ENCODE data around the gene ARRDC4.

Gene ARRDC4

GRCh38 chr15:97960364-97961066 is at the start of gene ARRDC4:
Gene ARRDC4 (plus strand): TSS chr15:97960703. CDS start chr15:97960862, 159 bp downstream.
- peak within 1 kb of the TSS; percentile 54 for H3K4me3 ChIP-seq (ENCODE audit: low read depth, low read length)
- in situ Hi-C loops (cut with HindIII; ENCODE audit: low sequenced_read_pairs): no loop called here
- DNase-seq (ENCODE audit: low read depth, low spot score): peak; percentile 100
- TF ChIP-seq CTCF (IDR thresholded peaks at IDR 0.05; ENCODE audit: low read depth, low read length): no peak

- DNase-seq (ENCODE audit: low read depth, low spot score): no peak
- TF ChIP-seq CTCF (IDR thresholded peaks at IDR 0.05; ENCODE audit: low read depth, low read length): no peak
- in situ Hi-C loops (cut with HindIII; ENCODE audit: low sequenced_read_pairs): no loop called here
- no peak overlapping the region for H3K4me3 ChIP-seq (ENCODE audit: low read depth, low read length)
Measured at GRCh38 chr15:97914711-97915110, 45.8 kb upstream of the ARRDC4 start.

GRCh38 chr15:97915261-97915660 is 45.2 kb upstream of the ARRDC4 start:
- TF ChIP-seq CTCF (IDR thresholded peaks at IDR 0.05; ENCODE audit: low read depth, low read length): no peak
- in situ Hi-C loops (cut with HindIII; ENCODE audit: low sequenced_read_pairs): no loop called here

GRCh38 chr15:97921296-97921865 is 39.1 kb upstream of the ARRDC4 start:
- in situ Hi-C loops (cut with HindIII; ENCODE audit: low sequenced_read_pairs): no loop called here
- no peak for TF ChIP-seq CTCF (IDR thresholded peaks at IDR 0.05; ENCODE audit: low read depth, low read length)
- no peak for DNase-seq (ENCODE audit: low read depth, low spot score)
- H3K4me3 ChIP-seq (ENCODE audit: low read depth, low read length): no peak overlapping the region

More at GRCh38 chr15:97915261-97915660, 45.2 kb upstream of the ARRDC4 start:
- no peak for DNase-seq (ENCODE audit: low read depth, low spot score)
- H3K4me3 ChIP-seq (ENCODE audit: low read depth, low read length): no peak overlapping the region

- no peak overlapping the region for H3K4me3 ChIP-seq (ENCODE audit: low read depth, low read length)
- in situ Hi-C loops (cut with HindIII; ENCODE audit: low sequenced_read_pairs): no loop called here
- DNase-seq (ENCODE audit: low read depth, low spot score): no peak
- no peak for TF ChIP-seq CTCF (IDR thresholded peaks at IDR 0.05; ENCODE audit: low read depth, low read length)
Measured at GRCh38 chr15:97929456-97930229, 30.9 kb upstream of the ARRDC4 start.

- no peak overlapping the region for H3K4me3 ChIP-seq (ENCODE audit: low read depth, low read length)
- no peak for TF ChIP-seq CTCF (IDR thresholded peaks at IDR 0.05; ENCODE audit: low read depth, low read length)
- no peak for DNase-seq (ENCODE audit: low read depth, low spot score)
- in situ Hi-C loops (cut with HindIII; ENCODE audit: low sequenced_read_pairs): no loop called here
Measured at GRCh38 chr15:97930230-97930629, 30.3 kb upstream of the ARRDC4 start.
